NCI-H2227 (cell line): ENCODE data around the gene KRTAP5-5.
"Not testable (repeated sequence)": the region's sequence is repeated elsewhere in the genome, so short reads cannot be mapped to it uniquely, and the experiment has no call there.

Experiments used
- DNase-seq: peaks from one replicate; lab custom pipeline; 2025; ENCODE audit not compliant: unreplicated experiment; lab: John Stamatoyannopoulos, UW

KRTAP5-5 gene

GRCh38 chr11:1655168-1656060 is 25.8 kb downstream of the KRTAP5-5 start:
- no peak for DNase-seq

DNA sequence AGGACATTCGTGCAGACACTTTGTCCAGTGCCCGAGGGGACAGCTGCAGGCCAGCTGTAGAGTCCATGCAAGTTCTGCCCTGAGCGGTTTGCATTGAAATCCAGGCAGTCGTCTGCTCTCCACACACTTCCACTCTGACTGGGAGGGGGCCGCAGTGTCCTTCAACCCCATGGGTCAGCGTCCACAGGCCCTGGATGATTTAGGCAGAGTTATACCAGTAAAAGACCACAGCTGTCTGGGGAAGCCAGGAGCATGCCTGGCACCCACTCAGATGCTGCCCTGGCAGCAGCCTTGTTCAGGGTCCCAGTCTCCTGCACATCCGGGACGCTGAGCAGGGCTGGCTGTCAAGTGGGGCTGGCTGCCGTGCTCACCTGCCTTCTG is 26.5 kb downstream of the KRTAP5-5 start:
- DNase-seq: no peak

GRCh38 chr11:1656670-1657069 is 27.1 kb downstream of the KRTAP5-5 start:
- no peak for DNase-seq

GRCh38 chr11:1659506-1659905 is 29.9 kb downstream of the KRTAP5-5 start:
- DNase-seq: no peak

DNA sequence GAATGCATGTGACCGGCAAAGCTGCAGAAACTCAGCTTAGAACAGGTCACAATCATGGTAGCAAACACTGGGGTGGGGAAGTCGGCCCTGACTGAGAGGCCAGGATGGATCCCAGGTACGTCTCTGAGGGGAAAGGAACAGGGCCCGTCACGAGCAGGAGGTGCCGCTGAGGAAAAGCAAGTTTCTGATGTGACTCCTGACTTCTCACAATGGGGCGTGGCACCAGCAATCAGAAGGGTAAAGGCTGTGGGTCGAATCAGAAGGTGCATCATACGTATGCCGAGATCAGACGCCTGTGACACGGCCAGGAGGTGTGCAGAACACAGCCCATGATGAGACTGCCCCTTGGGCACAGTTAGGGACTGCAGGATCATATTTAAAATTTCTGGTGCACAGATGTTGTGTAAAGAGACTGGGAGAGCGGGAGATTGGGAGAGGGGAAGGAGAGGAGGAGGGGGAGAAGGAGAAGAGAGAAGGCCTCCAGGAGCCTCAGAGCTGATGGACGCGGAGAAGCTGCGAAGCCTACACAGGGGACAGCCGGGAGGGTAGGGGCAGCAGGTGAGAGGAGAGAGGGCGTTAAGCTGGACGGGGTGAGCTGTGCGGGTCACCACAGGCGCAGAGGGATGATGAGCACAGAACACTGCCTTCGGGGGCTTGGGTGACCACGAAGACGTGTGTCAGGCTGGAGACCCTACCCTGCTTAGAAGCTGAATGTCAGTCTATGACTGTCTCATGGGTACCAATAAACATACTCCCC is 30.7 kb downstream of the KRTAP5-5 start:
- no peak for DNase-seq

DNA sequence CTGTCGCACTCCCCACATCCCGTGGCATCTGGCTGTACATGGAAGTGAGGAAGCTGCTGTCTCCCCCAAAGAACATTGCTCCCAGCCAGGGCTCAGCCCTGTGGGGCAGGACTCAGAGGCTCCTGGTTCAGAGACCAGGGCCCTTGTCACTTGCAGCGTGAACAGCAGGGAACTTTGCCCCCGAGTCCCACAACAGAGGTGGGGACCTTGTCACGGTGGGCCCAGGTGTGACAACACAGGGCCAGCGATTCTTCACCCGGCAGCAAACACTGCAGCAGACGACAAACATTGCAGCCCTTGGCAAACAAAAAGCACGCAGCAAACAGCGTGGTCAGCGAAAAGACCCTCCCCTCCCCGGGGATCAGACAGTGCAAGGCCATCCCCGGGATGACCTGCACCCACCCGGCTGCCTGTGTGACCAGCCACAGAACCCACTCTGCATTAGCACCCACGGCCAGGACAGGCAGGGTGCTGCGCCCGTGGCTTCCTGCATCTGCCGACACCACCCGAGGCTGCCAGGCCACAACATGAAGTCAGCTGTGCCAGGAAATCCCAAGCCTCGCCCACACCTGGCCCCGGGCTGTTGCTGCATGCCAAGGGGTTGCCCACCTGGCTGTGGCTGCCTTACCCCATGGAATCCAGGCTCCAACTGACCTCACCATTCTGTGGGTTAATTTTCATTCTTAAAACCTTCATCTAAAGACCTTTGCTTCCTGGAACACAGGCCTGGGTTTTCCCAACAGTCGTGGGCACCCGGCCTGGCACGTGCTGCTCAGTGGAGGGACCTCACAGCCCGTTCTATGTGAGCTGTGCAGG is 32.1 kb downstream of the KRTAP5-5 start:
- DNase-seq: not testable (repeated sequence)

DNA sequence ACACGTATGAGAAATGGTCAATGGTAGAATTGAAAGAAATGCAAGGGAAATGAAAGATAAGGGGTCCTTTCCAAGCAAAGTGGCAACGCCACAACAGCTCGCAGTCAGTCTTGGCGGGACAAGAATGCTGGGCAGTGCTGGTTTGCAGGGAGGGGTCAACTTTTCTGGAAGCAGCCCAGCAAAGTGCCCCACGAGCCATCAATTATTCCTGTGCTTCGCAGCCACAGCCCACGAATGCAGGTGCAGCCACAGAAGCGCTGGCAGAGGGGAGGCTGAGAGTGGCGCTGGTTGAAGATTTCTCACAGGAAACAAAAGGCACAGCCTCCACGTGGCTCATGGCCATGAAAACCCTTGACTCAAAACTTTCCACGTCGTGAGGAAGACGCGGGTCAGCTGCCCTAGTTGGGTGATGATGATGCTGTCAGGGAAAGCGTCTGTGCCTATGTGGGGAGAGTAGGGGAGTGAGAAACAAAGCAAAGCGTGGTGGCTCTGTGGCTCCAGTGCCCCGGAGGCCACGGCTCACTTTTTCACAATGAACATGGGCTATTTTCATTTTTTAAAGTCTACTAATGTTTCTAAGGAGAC is 33.2 kb downstream of the KRTAP5-5 start:
- DNase-seq: not testable (repeated sequence)

DNA sequence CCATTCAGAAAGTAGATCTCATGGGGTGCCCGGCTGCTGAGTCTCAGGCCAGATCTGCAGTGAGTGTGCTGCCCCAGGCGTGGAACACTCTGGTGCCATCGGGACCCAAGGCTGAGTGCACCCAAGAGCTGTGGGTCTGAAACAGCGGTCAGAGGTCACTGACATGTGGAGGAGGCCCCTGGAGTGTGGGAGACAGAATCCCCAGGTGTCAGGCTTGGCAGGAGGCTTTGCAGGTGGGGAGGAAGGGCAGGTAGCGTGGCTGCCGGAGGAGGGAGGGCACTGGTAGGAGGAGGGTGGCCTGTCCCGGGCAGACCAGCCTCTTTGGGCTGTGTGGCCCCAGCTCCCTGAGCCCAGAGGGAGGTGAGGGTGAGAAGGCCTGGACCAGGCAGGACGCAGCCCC is 35.7 kb downstream of the KRTAP5-5 start:
- no peak for DNase-seq

DNA sequence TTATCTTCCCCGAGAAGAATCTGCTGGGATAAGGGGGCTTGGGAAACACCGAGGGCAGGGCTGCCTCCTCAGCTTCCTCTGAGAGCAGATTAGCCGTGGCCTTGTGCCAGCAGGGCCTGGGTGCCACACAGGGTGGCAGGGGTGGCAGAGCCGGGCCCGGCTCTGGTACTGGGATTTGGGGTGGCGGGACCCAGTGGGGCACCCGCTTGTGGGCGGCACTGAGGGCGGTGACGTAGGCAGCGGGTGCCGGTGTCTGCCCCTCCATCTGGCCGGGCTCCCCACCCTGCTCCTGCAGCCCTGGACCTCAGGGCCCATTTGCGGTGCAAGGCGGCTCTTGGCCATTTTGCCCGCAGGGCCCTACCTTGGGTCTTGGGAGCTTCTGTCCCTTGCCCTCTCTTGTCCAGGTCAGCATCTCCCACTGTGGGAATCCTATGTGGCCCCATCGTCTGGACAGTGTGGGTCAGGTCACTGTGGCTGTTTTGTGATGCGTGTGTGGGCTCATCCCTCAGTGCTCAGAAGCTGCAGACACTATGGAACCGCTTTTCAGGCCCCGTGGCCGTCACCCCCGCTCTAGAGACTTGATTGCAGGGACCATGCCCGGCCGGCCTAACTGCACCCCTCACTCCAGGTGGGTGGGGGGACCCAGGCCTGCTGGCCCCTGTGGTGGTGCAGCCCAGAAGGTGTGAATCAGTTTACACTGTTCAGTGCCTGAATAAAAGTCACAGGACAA is 37.7 kb downstream of the KRTAP5-5 start:
- DNase-seq: no peak

DNA sequence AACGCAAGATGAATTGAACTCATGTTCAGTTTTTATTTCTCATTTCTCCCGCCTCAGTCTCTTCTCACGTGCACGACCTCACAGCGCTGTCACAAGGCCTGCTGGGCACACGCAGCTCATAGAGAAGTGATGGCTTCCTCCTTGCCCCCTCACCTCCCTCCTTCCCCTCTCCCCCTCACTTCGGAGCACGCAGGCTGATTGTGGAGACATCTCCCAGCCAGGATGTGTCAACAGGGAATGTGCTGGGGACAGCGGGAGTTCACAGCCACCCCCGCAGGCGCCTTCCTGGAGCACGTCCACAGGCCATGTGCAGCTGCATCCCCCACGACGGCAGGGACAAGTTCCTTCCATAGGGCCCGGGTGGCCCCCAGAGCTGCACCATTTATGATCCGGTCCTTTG is 38.3 kb downstream of the KRTAP5-5 start:
- DNase-seq: no peak

- DNase-seq: no peak
These were observed 39.4 kb downstream of the KRTAP5-5 start for GRCh38 chr11:1668911-1669473.

GRCh38 chr11:1669546-1670218 is 40.1 kb downstream of the KRTAP5-5 start:
- DNase-seq: no peak

GRCh38 chr11:1670457-1670856 is 40.9 kb downstream of the KRTAP5-5 start:
- not testable (repeated sequence) for DNase-seq

- no peak for DNase-seq
These were observed 41.4 kb downstream of the KRTAP5-5 start for GRCh38 chr11:1670905-1671371.

DNA sequence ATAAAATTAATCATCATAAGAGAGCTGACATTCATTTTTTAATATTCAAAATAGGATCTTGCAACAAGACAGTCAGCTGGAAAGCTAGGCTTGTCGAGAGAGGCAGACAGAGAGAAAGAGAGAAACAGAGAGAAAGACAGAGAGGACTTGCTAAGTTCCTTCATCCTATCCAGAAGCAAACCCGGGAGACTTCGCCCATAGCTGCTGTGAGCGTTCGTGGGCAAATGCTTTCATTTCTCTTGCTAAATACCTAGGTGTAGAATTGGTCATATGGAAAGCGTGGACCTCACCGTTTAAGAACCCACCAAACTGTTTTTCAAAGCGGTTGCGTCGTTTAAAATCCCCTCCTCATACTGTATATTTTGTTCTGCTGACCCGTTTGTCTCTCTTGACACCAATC is 42.1 kb downstream of the KRTAP5-5 start:
- no peak for DNase-seq

DNA sequence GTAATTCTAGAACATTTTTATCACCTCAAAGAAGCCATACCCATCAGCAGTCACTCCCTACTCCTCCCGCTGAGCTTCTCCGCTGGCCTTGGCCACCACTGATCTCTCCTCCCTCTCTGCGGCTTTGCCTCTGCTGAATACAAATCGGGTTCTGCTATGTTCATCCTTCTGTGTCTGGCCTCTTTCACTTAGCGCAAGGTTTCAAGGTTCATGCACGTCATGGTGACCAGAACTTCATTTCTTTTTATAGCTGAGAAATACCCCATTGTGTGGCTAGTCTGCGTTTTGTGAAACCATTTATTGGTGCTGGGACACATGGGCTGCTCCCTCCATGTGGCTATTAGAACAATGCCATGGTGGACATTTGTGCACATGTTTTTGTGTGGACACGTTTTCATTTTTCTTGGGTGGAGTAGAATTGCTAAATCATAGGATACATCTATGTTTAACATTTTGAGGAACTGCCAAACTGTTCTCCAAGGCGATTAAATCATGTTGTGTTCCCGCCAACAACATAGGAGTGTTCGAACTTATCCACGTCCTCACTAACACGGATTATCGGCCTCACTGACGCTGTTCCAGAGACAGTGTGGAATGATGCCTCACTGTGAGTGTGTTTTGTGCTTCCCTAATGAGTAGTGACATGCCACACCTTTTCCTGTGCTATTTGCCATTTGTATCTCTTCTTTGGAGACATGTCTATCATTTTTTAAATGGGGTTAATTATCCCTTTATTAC is 43.2 kb downstream of the KRTAP5-5 start:
- DNase-seq: no peak

- no peak for DNase-seq
These were observed 44.0 kb downstream of the KRTAP5-5 start for GRCh38 chr11:1673446-1674172.
